Endodermal cell (in vitro differentiated cells): ENCODE data around the gene SEMG2. TPM values are rescaled to one million over a fixed set of nuclear protein-coding genes. Genes with fewer than 3 reads are reported as not detected.

Experiments
- DNase-seq: peaks from one replicate; pipeline ENCODE4 v3.0.0-alpha.2; 2017
- H3K27ac ChIP-seq: 2 replicates; pipeline ENCODE4 v1.5.1; 2013; ENCODE audit warnings: mild to moderate bottlenecking, low read depth, low read length, moderate library complexity
- H3K27me3 ChIP-seq: 2 replicates; pipeline ENCODE4 v1.6.1; 2013; ENCODE audit warnings: mild to moderate bottlenecking, low read length, moderate library complexity; ENCODE audit not compliant: insufficient read depth, control insufficient read depth, poor library complexity, severe bottlenecking
- H3K36me3 ChIP-seq: 2 replicates; pipeline ENCODE4 v1.7.0; 2013; ENCODE audit warnings: mild to moderate bottlenecking, low read length, moderate library complexity; ENCODE audit not compliant: control insufficient read depth, insufficient read depth
- H3K4me1 ChIP-seq: one replicate; pipeline ENCODE4 v1.7.0; 2013; ENCODE audit warnings: low read length; ENCODE audit not compliant: control insufficient read depth, insufficient read depth
- H3K4me3 ChIP-seq: 2 replicates; pipeline ENCODE4 v1.5.1; 2013; ENCODE audit warnings: mild to moderate bottlenecking, low read length, moderate library complexity
- H3K9ac ChIP-seq: 2 replicates; pipeline ENCODE4 v1.6.1; 2013; ENCODE audit warnings: mild to moderate bottlenecking, low read length, moderate library complexity; ENCODE audit not compliant: poor library complexity, severe bottlenecking; ENCODE audit errors: extremely low read depth
- H3K9me3 ChIP-seq: 2 replicates; pipeline ENCODE4 v1.6.1; 2013; ENCODE audit warnings: mild to moderate bottlenecking, low read length, moderate library complexity; ENCODE audit not compliant: control insufficient read depth
- H3K27ac Mint-ChIP-seq: 2 replicates; pipeline ENCODE4 v1.8.0; 2020; ENCODE audit warnings: mixed read lengths
- H3K27me3 Mint-ChIP-seq: 2 replicates; pipeline ENCODE4 v1.8.0; 2021; ENCODE audit warnings: mild to moderate bottlenecking, mixed read lengths; ENCODE audit not compliant: insufficient read depth
- H3K36me3 Mint-ChIP-seq: 2 replicates; pipeline ENCODE4 v1.8.0; 2020; ENCODE audit warnings: low read depth, mixed read lengths
- H3K4me1 Mint-ChIP-seq: 2 replicates; pipeline ENCODE4 v1.8.0; 2020; ENCODE audit warnings: mixed read lengths
- H3K4me3 Mint-ChIP-seq: 2 replicates; pipeline ENCODE4 v1.8.0; 2020; ENCODE audit warnings: mild to moderate bottlenecking, moderate library complexity, mixed read lengths
- H3K9me3 Mint-ChIP-seq: 2 replicates; pipeline ENCODE4 v1.8.0; 2020; ENCODE audit warnings: mild to moderate bottlenecking, mixed read lengths
- WGBS, 2 experiments: methylation state at CpG; one replicate each; pipeline versions ENCODE4 v1.1.5 to v1.1.7; 2013; ENCODE audit warnings: missing lambda C conversion rate in 2 of 2, mixed read lengths in 1 of 2; ENCODE audit not compliant: insufficient coverage in 1 of 2, insufficient read length in 1 of 2; 5-methylcytosine and 5-hydroxymethylcytosine counted together
- total RNA-seq, 2 donors: library from RNA; stranded (reverse); fragmentation: NEBNext Ultra II Directional in 1 of 2; extraction: Animal tissue kit (Norgen Biotek cat#: 25700) in 1 of 2; gene quantifications; 2 replicates in 1 of 2; 3 replicates in 1 of 2; pipeline ENCODE4 v1.2.1, GENCODE V29; 2021
- TF ChIP-seq, protein P1 (sequence below): fragments of 200-600 bp; sonication (generic); conservative IDR thresholded peaks from 2 replicates; pipeline ENCODE4 v1.5.0; 2021; ENCODE audit warnings: antibody characterized with exemption, mild to moderate bottlenecking

Gene SEMG2
- total RNA-seq, 2 donors from 2014 or later = not detected

DNA sequence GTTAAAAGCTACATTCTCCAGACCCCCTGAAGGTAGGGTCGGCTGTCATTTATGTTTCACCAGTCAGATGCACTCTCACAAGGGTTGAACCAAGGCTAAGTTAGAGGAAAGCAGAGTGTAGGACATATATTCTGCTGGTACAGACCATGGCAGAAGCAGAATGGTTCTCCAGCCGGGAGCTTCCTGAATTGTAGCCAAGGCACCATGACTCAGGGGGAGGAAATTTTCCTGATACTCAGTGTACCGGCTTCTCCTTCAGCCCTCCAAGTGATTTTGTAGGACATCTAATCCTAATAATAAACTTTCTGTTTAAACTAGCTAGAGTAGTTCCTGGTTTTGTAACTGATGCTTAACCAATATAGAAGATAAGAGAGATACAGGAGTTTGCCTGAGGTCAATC, 47.4 kb downstream of the SEMG2 start:
- Mint-ChIP-seq H3K4me3 (no peak overlapping the region), H3K27ac (no peak overlapping the region), H3K9me3 (no peaks in the 10 kb centered on the region), H3K27me3 (peaks cover 2% of the 10 kb centered on the region), H3K36me3 (no peaks in the 10 kb centered on the region), H3K4me1 (no peaks in the 10 kb centered on the region)
- 88 to 93% methylated on average over 1 to 3 of the region's 3 CpGs for WGBS, 2 experiments
- H3K9me3 ChIP-seq = no peaks in the 10 kb centered on the region
- H3K27me3 ChIP-seq = no peaks in the 10 kb centered on the region
- no peaks in the 10 kb centered on the region for H3K4me1 ChIP-seq
- no peaks in the 10 kb centered on the region for H3K36me3 ChIP-seq
- H3K4me3 ChIP-seq = no peak overlapping the region
- TF ChIP-seq, protein P1, sequence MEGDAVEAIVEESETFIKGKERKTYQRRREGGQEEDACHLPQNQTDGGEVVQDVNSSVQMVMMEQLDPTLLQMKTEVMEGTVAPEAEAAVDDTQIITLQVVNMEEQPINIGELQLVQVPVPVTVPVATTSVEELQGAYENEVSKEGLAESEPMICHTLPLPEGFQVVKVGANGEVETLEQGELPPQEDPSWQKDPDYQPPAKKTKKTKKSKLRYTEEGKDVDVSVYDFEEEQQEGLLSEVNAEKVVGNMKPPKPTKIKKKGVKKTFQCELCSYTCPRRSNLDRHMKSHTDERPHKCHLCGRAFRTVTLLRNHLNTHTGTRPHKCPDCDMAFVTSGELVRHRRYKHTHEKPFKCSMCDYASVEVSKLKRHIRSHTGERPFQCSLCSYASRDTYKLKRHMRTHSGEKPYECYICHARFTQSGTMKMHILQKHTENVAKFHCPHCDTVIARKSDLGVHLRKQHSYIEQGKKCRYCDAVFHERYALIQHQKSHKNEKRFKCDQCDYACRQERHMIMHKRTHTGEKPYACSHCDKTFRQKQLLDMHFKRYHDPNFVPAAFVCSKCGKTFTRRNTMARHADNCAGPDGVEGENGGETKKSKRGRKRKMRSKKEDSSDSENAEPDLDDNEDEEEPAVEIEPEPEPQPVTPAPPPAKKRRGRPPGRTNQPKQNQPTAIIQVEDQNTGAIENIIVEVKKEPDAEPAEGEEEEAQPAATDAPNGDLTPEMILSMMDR = no peak
- no peak for DNase-seq
- no peak overlapping the region for H3K9ac ChIP-seq
- no peak overlapping the region for H3K27ac ChIP-seq

DNA sequence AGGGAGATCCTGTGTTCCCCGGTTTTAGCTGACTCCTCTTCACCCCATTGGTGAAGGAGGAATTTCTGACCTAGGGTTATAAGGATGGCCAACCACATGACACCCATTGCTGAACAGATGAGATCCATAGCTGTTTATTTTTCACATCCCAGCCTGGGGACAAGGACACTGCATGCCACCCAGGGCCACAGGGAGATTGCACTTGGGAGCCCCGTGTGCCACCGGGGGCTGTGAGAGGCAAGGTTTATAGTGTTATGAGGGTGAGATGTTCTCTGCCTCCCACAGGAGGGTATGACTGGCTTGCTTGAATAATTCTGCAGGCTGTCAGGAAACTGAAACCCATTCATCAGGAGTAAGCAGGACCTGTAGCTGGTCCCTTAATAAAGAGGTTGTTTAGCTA, 47.9 kb downstream of the SEMG2 start:
- H3K27me3 ChIP-seq = no peaks in the 10 kb centered on the region
- no peaks in the 10 kb centered on the region for H3K36me3 Mint-ChIP-seq
- H3K4me3 ChIP-seq = no peak overlapping the region
- no peaks in the 10 kb centered on the region for H3K9me3 Mint-ChIP-seq
- no peak overlapping the region for H3K4me3 Mint-ChIP-seq
- DNase-seq = no peak
- 88% methylated on average over 3 of the region's 3 CpGs; no CpG with 5 or more reads in 1 of the 2 experiments for WGBS, 2 experiments
- no peaks in the 10 kb centered on the region for H3K36me3 ChIP-seq
- no peak overlapping the region for H3K27ac ChIP-seq
- H3K4me1 Mint-ChIP-seq = no peaks in the 10 kb centered on the region
- H3K27me3 Mint-ChIP-seq = peaks cover 2% of the 10 kb centered on the region
- TF ChIP-seq, protein P1 = no peak
- no peaks in the 10 kb centered on the region for H3K9me3 ChIP-seq
- no peaks in the 10 kb centered on the region for H3K4me1 ChIP-seq
- H3K9ac ChIP-seq = no peak overlapping the region
- H3K27ac Mint-ChIP-seq = no peak overlapping the region

DNA sequence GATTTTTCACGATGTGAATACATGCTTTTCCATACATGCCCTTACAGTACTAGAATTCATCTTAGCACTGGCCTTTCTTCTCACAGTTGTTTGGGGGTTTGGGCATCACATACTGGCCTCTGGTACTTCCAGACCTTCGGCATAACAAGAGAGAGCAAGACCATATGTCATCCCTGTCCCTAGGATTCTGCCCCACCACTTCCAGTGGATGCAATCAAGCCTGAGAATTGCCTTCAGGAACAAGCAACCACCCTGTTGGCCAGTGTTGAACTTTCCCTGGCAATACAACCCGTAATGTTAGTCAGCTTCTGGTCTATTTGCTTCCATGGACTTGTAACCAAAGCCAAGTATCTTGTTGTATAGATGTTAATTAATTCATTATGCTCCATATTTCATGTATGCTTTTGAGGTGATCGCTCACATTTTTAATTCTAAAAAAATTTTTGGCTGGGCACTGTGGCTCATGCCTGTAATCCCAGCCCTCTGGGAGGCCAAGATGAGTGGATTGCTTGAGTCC, 48.6 kb downstream of the SEMG2 start:
- H3K27me3 Mint-ChIP-seq = peaks cover 2% of the 10 kb centered on the region

More for the DNA sequence above, 48.6 kb downstream of the SEMG2 start:
- Histone ChIP-seq H3K27me3 (no peaks in the 10 kb centered on the region), H3K27ac (no peak overlapping the region), H3K4me1 (no peaks in the 10 kb centered on the region), H3K4me3 (no peak overlapping the region), H3K9me3 (no peaks in the 10 kb centered on the region), H3K9ac (no peak overlapping the region), H3K36me3 (no peaks in the 10 kb centered on the region)
- no peaks in the 10 kb centered on the region for H3K36me3 Mint-ChIP-seq
- no peak for DNase-seq
- no peak overlapping the region for H3K27ac Mint-ChIP-seq
- no peaks in the 10 kb centered on the region for H3K4me1 Mint-ChIP-seq
- WGBS, 2 experiments = 97 to 100% methylated on average over 3 to 4 of the region's 4 CpGs
- H3K9me3 Mint-ChIP-seq = no peaks in the 10 kb centered on the region
- H3K4me3 Mint-ChIP-seq = no peak overlapping the region
- TF ChIP-seq, protein P1 = no peak

Other genes with a start within 250 kb of the SEMG2 start
- gene KCNS1, start 120.2 kb upstream of the SEMG2 start, total RNA-seq = 1 to 10 TPM in 1 of 2 donors, under 1 TPM in 1; 0.18 to 1.5 TPM
- gene WFDC5, start 106.2 kb upstream of the SEMG2 start, total RNA-seq = not detected
- gene WFDC12, start 96.9 kb upstream of the SEMG2 start, total RNA-seq = not detected
- not detected for gene PI3, start 46.5 kb upstream of the SEMG2 start, total RNA-seq
- under 1 TPM in 1 of 2 donors, not detected in 1; 0.46 TPM for gene SEMG1, start 14.3 kb upstream of the SEMG2 start, total RNA-seq
- not detected for gene SLPI, start 33.2 kb downstream of the SEMG2 start, total RNA-seq
- not detected for gene RBPJL, start 85.5 kb downstream of the SEMG2 start, total RNA-seq
- gene MATN4, start 86.9 kb downstream of the SEMG2 start, total RNA-seq = under 1 TPM; 0.20 to 0.46 TPM
- 100 to 1,000 TPM in 1 of 2 donors, 10 to 100 TPM in 1; 78.0 to 118 TPM for gene SDC4, start 127.1 kb downstream of the SEMG2 start, total RNA-seq
- 10 to 100 TPM; 22.1 to 23.8 TPM for gene SYS1, start 141.8 kb downstream of the SEMG2 start, total RNA-seq
- gene TP53TG5, start 157.0 kb downstream of the SEMG2 start, total RNA-seq = 1 to 10 TPM; 2.0 to 2.4 TPM
- 10 to 100 TPM; 63.2 to 69.1 TPM for gene DBNDD2, start 186.9 kb downstream of the SEMG2 start, total RNA-seq
- gene PIGT, start 194.8 kb downstream of the SEMG2 start, total RNA-seq = 10 to 100 TPM; 83.3 to 90.1 TPM
- 100 to 1,000 TPM; 304 to 580 TPM for gene WFDC2, start 248.4 kb downstream of the SEMG2 start, total RNA-seq